ENCODE data around the gene RNF138.

- no peak for TF ChIP-seq TAF1 (IDR thresholded peaks at IDR 0.05; ENCODE audit: borderline replicate concordance, low read depth, low read length)
- TF ChIP-seq POLR2AphosphoS5 (IDR thresholded peaks at IDR 0.05; ENCODE audit: low read depth, low read length) = no peak
Observed at GRCh38 chr18:32091325-32091723, 350 bp upstream of the RNF138 start.

Data from GM12892 (cell line).